VCaP (cell line): ENCODE results near the gene AP1B1.

Source experiments
- H3K27ac ChIP-seq: fragments of 450-650 bp; 2 replicates; pipeline ENCODE4 v1.5.1; 2017
- TF ChIP-seq, protein P1 (sequence below): fragments of 450-650 bp; conservative IDR thresholded peaks from 2 replicates; pipeline ENCODE4 v1.5.1; 2017; ENCODE audit warnings: mild to moderate bottlenecking, moderate library complexity

Gene AP1B1

GRCh38 chr22:29391546-29391945 lies 3.2 kb upstream of the AP1B1 start:
- no peak overlapping the region for H3K27ac ChIP-seq
- TF ChIP-seq, protein P1, sequence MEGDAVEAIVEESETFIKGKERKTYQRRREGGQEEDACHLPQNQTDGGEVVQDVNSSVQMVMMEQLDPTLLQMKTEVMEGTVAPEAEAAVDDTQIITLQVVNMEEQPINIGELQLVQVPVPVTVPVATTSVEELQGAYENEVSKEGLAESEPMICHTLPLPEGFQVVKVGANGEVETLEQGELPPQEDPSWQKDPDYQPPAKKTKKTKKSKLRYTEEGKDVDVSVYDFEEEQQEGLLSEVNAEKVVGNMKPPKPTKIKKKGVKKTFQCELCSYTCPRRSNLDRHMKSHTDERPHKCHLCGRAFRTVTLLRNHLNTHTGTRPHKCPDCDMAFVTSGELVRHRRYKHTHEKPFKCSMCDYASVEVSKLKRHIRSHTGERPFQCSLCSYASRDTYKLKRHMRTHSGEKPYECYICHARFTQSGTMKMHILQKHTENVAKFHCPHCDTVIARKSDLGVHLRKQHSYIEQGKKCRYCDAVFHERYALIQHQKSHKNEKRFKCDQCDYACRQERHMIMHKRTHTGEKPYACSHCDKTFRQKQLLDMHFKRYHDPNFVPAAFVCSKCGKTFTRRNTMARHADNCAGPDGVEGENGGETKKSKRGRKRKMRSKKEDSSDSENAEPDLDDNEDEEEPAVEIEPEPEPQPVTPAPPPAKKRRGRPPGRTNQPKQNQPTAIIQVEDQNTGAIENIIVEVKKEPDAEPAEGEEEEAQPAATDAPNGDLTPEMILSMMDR = no peak

DNA sequence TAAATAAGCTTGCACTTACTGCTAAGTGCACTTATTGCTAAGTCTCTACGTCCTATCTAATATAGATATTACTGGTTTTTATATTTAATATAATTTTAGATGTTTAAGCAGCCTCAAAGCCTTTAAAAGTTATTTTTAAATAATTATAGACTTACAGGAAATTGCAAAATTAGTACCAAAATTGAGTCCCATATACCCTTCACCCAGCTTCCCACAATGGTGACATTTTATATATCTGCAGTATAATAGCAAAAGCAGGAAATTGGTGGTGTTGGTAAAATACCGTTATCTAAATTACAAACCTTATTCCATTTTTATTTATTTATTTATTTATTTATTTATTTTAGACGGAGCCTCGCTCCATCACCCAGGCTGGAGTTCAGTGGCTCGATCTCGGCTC lies 1.9 kb upstream of the AP1B1 start:
- H3K27ac ChIP-seq = no peak overlapping the region
- TF ChIP-seq, protein P1 = no peak

DNA sequence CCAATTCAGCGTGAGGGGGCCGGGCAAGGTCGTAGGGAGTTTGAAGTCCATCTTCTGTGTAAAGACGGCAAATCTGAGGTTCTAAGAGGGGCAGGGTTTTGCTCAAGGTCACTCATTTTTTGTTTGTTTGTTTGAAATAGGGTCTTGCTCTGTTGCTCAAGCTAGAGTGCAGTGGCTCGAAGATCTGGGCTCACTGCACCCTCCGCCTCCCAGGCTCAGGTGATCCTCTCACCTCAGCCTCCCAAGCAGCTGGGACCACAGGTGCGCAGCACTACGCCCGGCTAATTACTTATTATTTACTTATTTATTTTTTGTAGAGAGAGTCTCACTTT lies 355 bp upstream of the AP1B1 start:
- TF ChIP-seq, protein P1 = no peak
- H3K27ac ChIP-seq = peak overlapping the region; percentile 88

- peak overlapping the region; percentile 88 for H3K27ac ChIP-seq
- TF ChIP-seq, protein P1 = no peak
Observed at GRCh38 chr22:29386708-29387107, 1.7 kb downstream of the AP1B1 start.

DNA sequence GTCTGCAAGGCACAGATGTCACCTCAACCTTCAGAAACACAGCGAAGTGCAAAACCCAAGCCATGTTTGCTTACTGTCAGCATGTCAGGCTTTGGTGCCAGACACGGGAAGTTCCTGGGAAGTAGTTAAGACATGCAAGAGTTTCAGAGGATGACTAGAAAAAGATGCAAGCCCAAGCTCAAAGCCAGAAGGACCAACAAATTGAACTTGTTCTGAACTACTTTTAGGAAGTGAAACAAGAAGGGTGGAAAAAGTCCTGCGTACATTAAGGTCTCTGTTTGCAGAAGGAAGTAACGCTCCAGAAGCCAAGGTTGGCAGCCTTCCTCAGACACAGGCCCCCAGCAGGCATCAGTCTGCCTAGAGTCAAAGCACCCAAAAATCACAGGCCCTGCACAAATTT lies 2.6 kb downstream of the AP1B1 start:
- TF ChIP-seq, protein P1 = no peak
- H3K27ac ChIP-seq = peak overlapping the region; percentile 88

- peak overlapping the region; percentile 88 for H3K27ac ChIP-seq
- TF ChIP-seq, protein P1 = no peak
Observed at GRCh38 chr22:29385151-29385704, 3.1 kb downstream of the AP1B1 start.

GRCh38 chr22:29383740-29384139 lies 4.6 kb downstream of the AP1B1 start:
- peak overlapping the region; percentile 88 for H3K27ac ChIP-seq
- TF ChIP-seq, protein P1 = no peak
